ENCODE measurements around the gene UBE3D. TPM values are rescaled to one million over a fixed set of nuclear protein-coding genes. Genes with fewer than 3 reads are reported as not detected.

UBE3D gene
- polyA plus RNA-seq, 1 donor (not counting 4 experiments of a cell fraction or from before 2014, with no cell fraction given), result 6.3 TPM

DNA sequence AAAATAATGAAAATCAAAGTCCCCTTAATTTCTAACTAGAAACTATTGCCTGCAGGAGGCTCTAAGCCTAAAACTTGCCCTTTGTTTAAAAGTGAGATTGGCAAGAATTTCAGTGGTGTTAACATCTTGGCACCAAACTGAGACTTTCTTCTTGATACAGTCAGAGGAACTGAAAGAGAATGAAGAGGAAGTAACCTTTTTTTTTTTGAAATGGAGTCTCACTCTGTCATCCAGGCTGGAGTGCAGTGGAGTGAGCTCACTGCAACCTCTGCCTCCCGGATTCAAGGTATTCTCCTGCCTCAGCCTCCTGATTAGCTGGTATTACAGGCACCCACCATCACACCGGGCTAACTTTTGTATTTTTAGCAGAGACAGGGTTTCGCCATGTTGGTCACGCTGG lies 5.4 kb upstream of the UBE3D start:
- TF ChIP-seq, protein P1, sequence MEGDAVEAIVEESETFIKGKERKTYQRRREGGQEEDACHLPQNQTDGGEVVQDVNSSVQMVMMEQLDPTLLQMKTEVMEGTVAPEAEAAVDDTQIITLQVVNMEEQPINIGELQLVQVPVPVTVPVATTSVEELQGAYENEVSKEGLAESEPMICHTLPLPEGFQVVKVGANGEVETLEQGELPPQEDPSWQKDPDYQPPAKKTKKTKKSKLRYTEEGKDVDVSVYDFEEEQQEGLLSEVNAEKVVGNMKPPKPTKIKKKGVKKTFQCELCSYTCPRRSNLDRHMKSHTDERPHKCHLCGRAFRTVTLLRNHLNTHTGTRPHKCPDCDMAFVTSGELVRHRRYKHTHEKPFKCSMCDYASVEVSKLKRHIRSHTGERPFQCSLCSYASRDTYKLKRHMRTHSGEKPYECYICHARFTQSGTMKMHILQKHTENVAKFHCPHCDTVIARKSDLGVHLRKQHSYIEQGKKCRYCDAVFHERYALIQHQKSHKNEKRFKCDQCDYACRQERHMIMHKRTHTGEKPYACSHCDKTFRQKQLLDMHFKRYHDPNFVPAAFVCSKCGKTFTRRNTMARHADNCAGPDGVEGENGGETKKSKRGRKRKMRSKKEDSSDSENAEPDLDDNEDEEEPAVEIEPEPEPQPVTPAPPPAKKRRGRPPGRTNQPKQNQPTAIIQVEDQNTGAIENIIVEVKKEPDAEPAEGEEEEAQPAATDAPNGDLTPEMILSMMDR (optimal IDR thresholded peaks at IDR 0.05 in 1 of 3, IDR thresholded peaks at IDR 0.05 in 1 of 3, conservative IDR thresholded peaks at IDR 0.05 in 1 of 3; ENCODE audit: extremely low read depth in 1 of 3, insufficient read depth in 2 of 3, low read length in 3 of 3), result no peak
- TF ChIP-seq EZH2 (IDR thresholded peaks at IDR 0.05; ENCODE audit: low read length), result no peak
- Histone ChIP-seq H3K27ac (ENCODE audit: control insufficient read depth, insufficient read depth, low read length) (peak overlapping the region; percentile 93), H3K4me1 (ENCODE audit: control insufficient read depth, extremely low read depth, insufficient read depth, low read length) (peaks cover 40% of the 10 kb centered on the region), H3K9ac (ENCODE audit: control insufficient read depth, extremely low read depth, insufficient read depth, low read length) (peak overlapping the region; percentile 56), H4K20me1 (ENCODE audit: control insufficient read depth, extremely low read depth, insufficient read depth, low read length) (no peaks in the 10 kb centered on the region), H3K4me2 (ENCODE audit: control insufficient read depth, extremely low read depth, insufficient read depth, low read depth, low read length) (peak overlapping the region; percentile 96), H3K36me3 (ENCODE audit: control insufficient read depth in 2 of 2, extremely low read depth in 1 of 2, insufficient read depth in 2 of 2, low read length in 2 of 2) (no peaks in the 10 kb centered on the region), H3K4me3 (ENCODE audit: control insufficient read depth in 2 of 3, extremely low read depth in 1 of 3, insufficient read depth in 2 of 3, low read depth in 1 of 3, low read length in 3 of 3) (peak overlapping the region in 2 of 3 experiments; percentile 1 to 3), H3K9me3 (ENCODE audit: control insufficient read depth, low read depth, low read length) (no peaks in the 10 kb centered on the region), H3K79me2 (ENCODE audit: control insufficient read depth, insufficient read depth, low read length) (peaks cover 42% of the 10 kb centered on the region), H2AFZ (ENCODE audit: control insufficient read depth, low read length) (peak overlapping the region; percentile 72), H3K9me1 (ENCODE audit: control insufficient read depth, extremely low read depth, insufficient read depth, low read length) (no peaks in the 10 kb centered on the region), H3K27me3 (ENCODE audit: control insufficient read depth, extremely low read depth, insufficient read depth, low read length) (no peaks in the 10 kb centered on the region)
- DNase-seq (ENCODE audit: low read depth, low spot score) (no peak), FAIRE-seq (peak; percentile 69)
- dilution Hi-C loops (cut with MboI; ENCODE audit: extremely low pct_ligation_motif_present, low sequenced_read_pairs), result no loop called here

DNA sequence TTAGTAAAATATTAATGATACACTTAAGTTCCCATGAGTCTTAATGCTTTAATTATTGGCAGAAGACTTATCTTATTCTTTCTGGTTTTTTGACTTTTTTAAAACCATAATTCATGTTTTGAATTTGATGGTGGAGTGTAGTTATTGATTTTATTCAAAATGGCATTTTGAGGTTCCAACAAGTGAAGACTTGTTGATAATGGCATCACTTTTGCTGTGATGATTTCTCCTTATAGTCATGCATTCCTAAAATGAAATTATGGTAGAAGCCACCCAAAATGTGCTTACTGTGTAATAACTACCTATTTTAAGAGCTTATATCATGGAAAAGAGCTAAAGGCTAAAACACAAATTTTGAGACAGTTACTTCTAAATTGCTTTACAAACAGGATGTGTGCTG lies 4.0 kb upstream of the UBE3D start:
- Histone ChIP-seq H4K20me1 (ENCODE audit: control insufficient read depth, extremely low read depth, insufficient read depth, low read length) (no peaks in the 10 kb centered on the region), H3K27me3 (ENCODE audit: control insufficient read depth, extremely low read depth, insufficient read depth, low read length) (no peaks in the 10 kb centered on the region), H3K79me2 (ENCODE audit: control insufficient read depth, insufficient read depth, low read length) (peaks cover 41% of the 10 kb centered on the region), H3K9me1 (ENCODE audit: control insufficient read depth, extremely low read depth, insufficient read depth, low read length) (no peaks in the 10 kb centered on the region), H3K9ac (ENCODE audit: control insufficient read depth, extremely low read depth, insufficient read depth, low read length) (peak overlapping the region; percentile 85), H3K4me1 (ENCODE audit: control insufficient read depth, extremely low read depth, insufficient read depth, low read length) (peaks cover 42% of the 10 kb centered on the region), H3K27ac (ENCODE audit: control insufficient read depth, insufficient read depth, low read length) (peak overlapping the region; percentile 93), H2AFZ (ENCODE audit: control insufficient read depth, low read length) (no peak overlapping the region), H3K4me2 (ENCODE audit: control insufficient read depth, extremely low read depth, insufficient read depth, low read depth, low read length) (peak overlapping the region; percentile 96), H3K4me3 (ENCODE audit: control insufficient read depth in 2 of 3, extremely low read depth in 1 of 3, insufficient read depth in 2 of 3, low read depth in 1 of 3, low read length in 3 of 3) (peak overlapping the region in 2 of 3 experiments; percentile 15 to 19), H3K36me3 (ENCODE audit: control insufficient read depth in 2 of 2, extremely low read depth in 1 of 2, insufficient read depth in 2 of 2, low read length in 2 of 2) (no peaks in the 10 kb centered on the region), H3K9me3 (ENCODE audit: control insufficient read depth, low read depth, low read length) (no peaks in the 10 kb centered on the region)
- TF ChIP-seq EZH2 (IDR thresholded peaks at IDR 0.05; ENCODE audit: low read length), result no peak
- TF ChIP-seq, protein P1 (optimal IDR thresholded peaks at IDR 0.05 in 1 of 3, IDR thresholded peaks at IDR 0.05 in 1 of 3, conservative IDR thresholded peaks at IDR 0.05 in 1 of 3; ENCODE audit: extremely low read depth in 1 of 3, insufficient read depth in 2 of 3, low read length in 3 of 3), result no peak
- FAIRE-seq (no peak), DNase-seq (ENCODE audit: low read depth, low spot score) (no peak)
- dilution Hi-C loops (cut with MboI; ENCODE audit: extremely low pct_ligation_motif_present, low sequenced_read_pairs), result no loop called here

Measured in keratinocyte (primary cell).